HepG2 (cell line): ENCODE results near the gene TPRKB. TPM values are rescaled to one million over a fixed set of nuclear protein-coding genes. Genes with fewer than 3 reads are reported as not detected.

Experiments
- ATAC-seq: fragments of 200-7000 bp; cut with Tn5 transposase; 3 replicates; pipeline ENCODE4 v1.9.1; 2020; ENCODE audit warnings: mild to moderate bottlenecking, moderate library complexity
- BruUV-seq: library from RNA; stranded (reverse); fragments of 400-500 nt; replicated peaks from 2 replicates; lab custom pipeline; 2021; lab: Mats Ljungman, UMichigan
- CTCF ChIA-PET: fragments of 300-600 bp; formaldehyde crosslinking; extraction: SDS; loops from one replicate; lab custom pipeline; 2021; ENCODE audit warnings: low total read pairs, inconsistent platforms, low intra/inter-chr PET ratio; lab: Yijun Ruan, JAX
- POLR2A ChIA-PET: fragments of 350-600 bp; sonication (Branson Sonifier 250); formaldehyde crosslinking; loops from one replicate; lab custom pipeline; 2020; ENCODE audit warnings: antibody characterized with exemption, inconsistent platforms; lab: Yijun Ruan, JAX
- DNase-seq: peaks from one replicate; pipeline ENCODE4 v3.0.0-alpha.2; 2015; ENCODE audit warnings: low spot score
- FAIRE-seq: peaks from 3 replicates; lab custom pipeline; 2011; peaks lifted over from hg19 to GRCh38; lab: Jason Lieb, UNC
- H2AFZ ChIP-seq: one replicate; pipeline ENCODE4 v1.6.1; 2011; ENCODE audit warnings: low read length, inconsistent platforms
- H3K27ac ChIP-seq: fragments of 300-600 bp; 3 replicates; pipeline ENCODE4 v1.8.0; 2011; ENCODE audit warnings: mixed run types, mild to moderate bottlenecking, mixed read lengths, low read length, inconsistent platforms; ENCODE audit not compliant: insufficient read depth; ENCODE audit errors: extremely low read length
- H3K27me3 ChIP-seq, 2 experiments: fragments of 200-600 bp in 1 of 2; 2 replicates in 1 of 2; 3 replicates in 1 of 2; pipeline versions ENCODE4 v1.6.0 to v1.8.0; 2011; ENCODE audit warnings: low read length in 2 of 2, mild to moderate bottlenecking in 2 of 2, moderate library complexity in 2 of 2, inconsistent platforms in 1 of 2; ENCODE audit not compliant: insufficient read depth in 2 of 2, control insufficient read depth in 1 of 2
- H3K36me3 ChIP-seq, 2 experiments: fragments of 200-600 bp in 1 of 2; replicated peaks in 1 of 2; 2 replicates in 1 of 2; 3 replicates in 1 of 2; pipeline versions ENCODE4 v1.5.1 to v1.8.0; 2011; ENCODE audit warnings: low read length in 2 of 2, inconsistent platforms in 1 of 2; ENCODE audit not compliant: insufficient read depth in 2 of 2, control insufficient read depth in 1 of 2
- H3K4me1 ChIP-seq: 2 replicates; pipeline ENCODE4 v1.5.1; 2012; ENCODE audit warnings: low read length, inconsistent platforms; ENCODE audit not compliant: insufficient read depth
- H3K4me2 ChIP-seq: 2 replicates; pipeline ENCODE4 v1.6.0; 2011; ENCODE audit warnings: low read depth, low read length, inconsistent platforms
- H3K4me3 ChIP-seq, 3 experiments: fragments of 200-600 bp in 1 of 3; sonication (generic), shearing (Covaris generic) in 1 of 3; replicated peaks in 1 of 3; 2 replicates each; pipeline ENCODE4 v1.5.1; 2011 to 2016; ENCODE audit warnings: low read length in 3 of 3, inconsistent platforms in 2 of 3, low read depth in 2 of 3, mild to moderate bottlenecking in 2 of 3, control low read depth in 1 of 3, mixed read lengths in 1 of 3; ENCODE audit not compliant: insufficient read depth in 1 of 3
- H3K79me2 ChIP-seq: one replicate; pipeline ENCODE4 v1.6.1; 2011; ENCODE audit warnings: low read length, inconsistent platforms; ENCODE audit not compliant: insufficient read depth
- H3K9ac ChIP-seq: 2 replicates; pipeline ENCODE4 v1.6.0; 2011; ENCODE audit warnings: mild to moderate bottlenecking, low read depth, low read length, inconsistent platforms; ENCODE audit not compliant: insufficient read depth
- H3K9me3 ChIP-seq: 2 replicates; pipeline ENCODE4 v1.5.1; 2012; ENCODE audit warnings: mild to moderate bottlenecking, low read length
- H4K20me1 ChIP-seq: 2 replicates; pipeline ENCODE4 v1.6.0; 2011; ENCODE audit warnings: inconsistent platforms, mild to moderate bottlenecking, low read length, moderate library complexity; ENCODE audit not compliant: insufficient read depth
- CREM ChIP-seq, 2 experiments: sonication (generic) in 1 of 2; formaldehyde crosslinking in 1 of 2; IDR thresholded peaks; 2 replicates each; pipeline versions ENCODE4 v1.4.0 to v1.6.1; 2016 to 2020; ENCODE audit warnings: antibody characterized with exemption in 1 of 2, mild to moderate bottlenecking in 1 of 2, missing genetic modification reagents in 1 of 2
- FOXO4 ChIP-seq: sonication (generic); formaldehyde crosslinking; conservative IDR thresholded peaks from 2 replicates; pipeline ENCODE4 v1.8.1; 2023; ENCODE audit warnings: missing genetic modification reagents
- MNT ChIP-seq: fragments of 450-650 bp; IDR thresholded peaks from 2 replicates; pipeline ENCODE4 v1.6.1; 2016
- NCOA2 ChIP-seq: sonication (generic); formaldehyde crosslinking; IDR thresholded peaks from 2 replicates; pipeline ENCODE4 v1.8.0; 2022; ENCODE audit warnings: inconsistent platforms
- RBM22 ChIP-seq: fragments of 200-400 bp; formaldehyde crosslinking; optimal IDR thresholded peaks from 2 replicates; pipeline ENCODE3; 2017; ENCODE audit warnings: mild to moderate bottlenecking, low read length, moderate library complexity
- SATB2 ChIP-seq: sonication (generic); formaldehyde crosslinking; IDR thresholded peaks from 2 replicates; pipeline ENCODE4 v1.5.0; 2020; ENCODE audit warnings: missing genetic modification reagents
- SOX5 ChIP-seq: IDR thresholded peaks from 2 replicates; pipeline ENCODE4 v1.6.1; 2016; ENCODE audit warnings: borderline replicate concordance
- ZNF703 ChIP-seq: sonication (generic); formaldehyde crosslinking; IDR thresholded peaks from 2 replicates; pipeline ENCODE4 v1.5.1; 2020; ENCODE audit warnings: missing genetic modification reagents, mild to moderate bottlenecking, moderate library complexity, borderline replicate concordance
- WGBS: methylation state at CpG from one replicate; pipeline ENCODE4 v1.1.6; 2017; ENCODE audit warnings: low lambda C conversion rate; 5-methylcytosine and 5-hydroxymethylcytosine counted together
- in situ Hi-C: cut with HindIII; loops from 2 replicates; pipeline ENCODE4 v1.10.0; 2017; ENCODE audit warnings: low pct_unique_long_range_greater_than_20kb; ENCODE audit not compliant: extremely low pct_ligation_motif_present
- intact Hi-C: fragments of 100-400 bp; cut with micrococcal nuclease; formaldehyde crosslinking; loops from one replicate; pipeline ENCODE4 v1.10.0; 2022; ENCODE audit not compliant: unreplicated experiment
- polyA plus RNA-seq, 8 experiments: library from polyadenylated mRNA; depleted of rRNA in 3 of 8; stranded (reverse) in 7 of 8; unstranded in 1 of 8; fragments of >200 nt; fragmentation: Illumina TruSeq in 4 of 8; extraction: Trizol in 4 of 8; gene quantifications; 2 replicates each; pipeline versions ENCODE4 v1.2.1 to v1.2.3, GENCODE V29; 2011 to 2016; ENCODE audit warnings: low read depth in 4 of 8, missing spikeins in 1 of 8, mixed read lengths in 1 of 8; ENCODE audit not compliant: insufficient read depth in 1 of 8
- total RNA-seq, 5 experiments: library from RNA; depleted of rRNA; stranded (reverse); fragments of >200 nt; fragmentation: Illumina TruSeq; extraction: Trizol; gene quantifications; 2 replicates each; pipeline ENCODE4 v1.2.3, GENCODE V29; 2016; ENCODE audit warnings: low read depth in 1 of 5

Gene TPRKB
- total and polyA plus RNA-seq, 2 of the 13 experiments (the other 11 are each of a cell fraction or from before 2014, with no cell fraction given) = 32.0 to 58.0 TPM

DNA sequence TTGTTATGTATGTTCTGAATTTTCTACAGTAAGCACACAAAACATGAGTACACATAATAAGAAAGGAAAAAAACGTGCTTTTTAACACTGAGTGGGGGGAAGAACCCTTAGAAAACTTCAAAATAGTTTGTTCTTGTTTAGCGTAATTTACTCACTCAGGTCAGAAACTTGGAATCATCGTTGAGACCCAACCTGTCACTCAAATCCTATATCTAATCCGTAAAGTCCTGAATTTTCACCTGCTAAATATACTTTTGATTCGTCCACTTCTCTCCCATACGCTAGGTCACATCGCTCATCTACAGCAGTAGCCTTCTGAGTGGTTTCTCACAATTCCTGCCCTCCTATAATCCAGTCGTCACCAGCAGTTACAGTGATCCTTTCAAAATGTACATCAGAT, 767 bp downstream of the TPRKB start (continued):
- TF ChIP-seq CREM (IDR thresholded peaks at IDR 0.05) (no peak), CREM (CRISPR knock-in tag; IDR thresholded peaks at IDR 0.05) (no peak), NCOA2 (CRISPR knock-in tag) (0 out of 2 replicates have a peak, but pooled peaks have one; percentile 12)

- no peak overlapping the region for H2AFZ ChIP-seq
- peak; percentile 33 for TF ChIP-seq RBM22
- peak; percentile 63 for TF ChIP-seq MNT
- no peak for TF ChIP-seq SATB2 (CRISPR knock-in tag)
- no peak for TF ChIP-seq SOX5 (CRISPR knock-in tag)
- no peak for TF ChIP-seq ZNF703
- 0 out of 2 replicates have a peak, but pooled peaks have one; percentile 16 for TF ChIP-seq FOXO4 (CRISPR knock-in tag)
- TF ChIP-seq, all 625 proteins: peak for 3
- Histone ChIP-seq H3K27me3 (no peaks in the 10 kb centered on the region), H3K4me2 (no peak overlapping the region), H3K79me2 (peaks cover 5% of the 10 kb centered on the region), H4K20me1 (no peaks in the 10 kb centered on the region), H3K9me3 (no peaks in the 10 kb centered on the region), H3K27ac (no peak overlapping the region), H3K4me3 (no peak overlapping the region), H3K9ac (no peak overlapping the region), H3K4me1 (0 out of 2 replicates have a peak, but pooled peaks cover 7% of the 10 kb centered on the region), H3K36me3 (peaks cover 1 to 33% of the 10 kb centered on the region in 2 experiments; a peak in 3 of 5 replicates)
- DNase-seq (no peak), ATAC-seq (no peak), FAIRE-seq (no peak)
- BruUV-seq = no TSS peak
- ChIA-PET POLR2A (no interaction called here), CTCF (no interaction called here)
- in situ Hi-C loops (no loop called here), intact Hi-C loops (no loop called here)
- 95% methylated on average over 4 of the region's 4 CpGs for WGBS
Measured at GRCh38 chr2:73730810-73731209, 6.3 kb downstream of the TPRKB start.
